ENCODE results near the gene CFAP57.

CFAP57 gene

DNA sequence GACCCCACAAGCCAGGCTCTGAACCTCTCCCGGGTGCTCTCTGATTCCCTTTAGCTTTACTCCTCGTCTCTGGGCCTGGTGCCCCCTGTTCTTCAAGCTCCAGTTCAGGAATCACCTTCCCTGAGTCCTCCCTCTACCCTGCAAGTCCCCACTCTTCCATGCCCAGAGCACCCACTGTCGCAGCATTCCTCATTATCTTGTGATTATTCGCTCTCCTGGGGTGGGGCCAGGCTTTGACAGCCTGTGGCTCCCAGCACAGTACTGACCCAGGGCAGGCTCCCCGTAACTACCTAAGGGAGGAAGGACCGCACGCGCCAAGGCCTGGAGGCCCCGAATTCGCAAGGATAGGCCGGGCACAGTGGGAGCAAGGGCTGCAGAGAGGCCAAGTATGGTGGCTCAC, 114.0 kb downstream of the CFAP57 start:
- DNase-seq = no peak
- in situ Hi-C loops (cut with MboI; ENCODE audit: low pct_unique_long_range_greater_than_20kb, low sequenced_read_pairs) = no loop called here

DNA sequence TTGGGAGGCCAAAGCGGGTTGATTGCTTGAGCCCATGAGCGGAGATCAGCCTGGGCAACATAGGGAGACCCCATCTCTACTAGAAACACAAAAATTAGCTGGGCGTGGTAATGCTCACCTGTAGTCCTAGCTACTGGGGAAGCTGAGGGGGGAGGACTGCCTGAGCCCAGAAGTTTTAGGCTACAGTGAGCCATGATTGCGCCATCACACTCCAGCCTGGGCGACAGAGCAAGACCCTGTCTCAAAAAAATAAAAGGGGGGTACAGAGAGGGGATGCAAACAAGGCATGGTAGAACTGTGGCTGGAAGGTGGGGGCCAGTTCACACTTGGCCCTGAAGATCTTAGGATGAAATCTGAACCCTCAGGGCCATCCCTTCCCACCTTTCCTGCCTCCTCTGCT, 114.4 kb downstream of the CFAP57 start:
- in situ Hi-C loops (cut with MboI; ENCODE audit: low pct_unique_long_range_greater_than_20kb, low sequenced_read_pairs) = no loop called here
- DNase-seq = no peak

DNA sequence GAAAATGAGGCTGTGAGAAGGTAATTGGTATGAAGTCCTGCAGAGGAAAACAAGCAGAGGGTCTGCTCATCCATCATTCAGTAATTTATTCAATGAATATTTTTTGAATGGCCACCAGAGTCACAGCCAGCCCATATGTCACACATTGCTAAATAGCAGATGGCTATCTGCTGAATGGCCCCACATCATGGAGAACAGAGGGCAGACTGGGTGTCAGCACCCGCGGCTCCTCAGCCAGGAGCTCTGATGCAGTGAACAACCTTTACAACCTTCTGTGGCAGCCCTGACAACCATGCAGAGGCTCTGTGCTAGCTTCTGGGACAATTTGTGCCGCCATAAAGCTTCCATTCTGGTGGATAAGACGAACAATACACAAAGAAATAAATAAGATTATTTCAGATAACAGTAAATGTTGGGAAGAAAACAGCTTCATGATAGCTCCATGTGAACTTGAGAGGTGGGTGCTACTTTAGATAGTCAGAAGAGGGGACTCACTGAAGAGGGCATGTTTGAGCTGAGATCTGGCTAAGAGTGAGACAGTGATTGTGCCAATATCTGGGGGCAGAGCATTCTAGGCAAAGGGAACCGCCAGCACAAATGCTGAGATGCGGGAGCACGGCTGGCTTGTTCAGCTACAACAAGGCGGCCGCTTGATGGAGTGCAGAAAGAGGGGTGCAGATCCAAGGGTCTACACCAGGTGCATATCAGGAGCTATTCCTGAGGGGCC, 116.1 kb downstream of the CFAP57 start:
- DNase-seq = no peak
- in situ Hi-C loops (cut with MboI; ENCODE audit: low pct_unique_long_range_greater_than_20kb, low sequenced_read_pairs) = no loop called here

DNA sequence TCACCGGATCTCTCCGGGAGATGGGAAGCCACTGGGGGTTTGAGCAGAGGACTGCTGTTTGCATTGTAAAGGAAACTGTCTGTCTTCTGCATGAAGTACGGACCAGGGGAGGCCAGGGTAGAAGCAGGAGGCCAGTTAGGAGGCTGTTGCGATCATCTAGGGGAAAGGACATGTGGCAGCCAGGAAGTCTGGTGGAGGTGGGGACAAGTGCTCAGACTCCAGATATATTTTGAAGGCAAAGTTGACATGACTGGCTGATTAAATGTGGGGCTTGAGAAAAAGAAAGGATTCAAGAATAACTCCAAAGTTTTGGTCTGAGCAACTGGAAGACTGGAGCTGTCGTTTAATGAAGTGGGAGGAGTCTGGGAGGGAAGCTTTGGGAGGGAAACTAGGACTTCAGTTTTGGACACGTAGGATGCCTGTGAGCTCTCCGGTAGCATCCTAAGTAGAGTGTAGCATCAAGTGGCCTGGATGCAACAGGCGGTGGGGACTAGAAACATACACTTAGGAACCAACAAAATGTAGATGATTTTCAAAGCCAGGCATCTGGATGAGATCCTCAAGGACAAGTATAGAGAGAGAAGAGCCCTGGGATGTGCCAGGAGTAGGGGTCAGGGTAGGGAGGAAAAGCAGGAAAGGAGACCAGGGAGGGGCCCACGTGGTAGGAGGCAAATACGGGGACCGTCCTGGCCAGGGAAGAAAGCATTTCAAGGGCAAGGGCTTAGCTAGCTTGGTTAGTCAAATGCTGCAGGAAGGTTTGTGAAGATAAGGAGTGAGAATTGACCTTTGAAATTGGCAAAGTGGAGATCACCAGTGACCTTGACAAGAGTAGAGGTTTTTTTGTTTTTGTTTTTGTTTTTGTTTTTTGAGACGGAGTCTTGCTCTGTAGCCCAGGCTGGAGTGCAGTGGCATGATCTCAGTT, 116.9 kb downstream of the CFAP57 start:
- in situ Hi-C loops (cut with MboI; ENCODE audit: low pct_unique_long_range_greater_than_20kb, low sequenced_read_pairs) = no loop called here
- no peak for DNase-seq

DNA sequence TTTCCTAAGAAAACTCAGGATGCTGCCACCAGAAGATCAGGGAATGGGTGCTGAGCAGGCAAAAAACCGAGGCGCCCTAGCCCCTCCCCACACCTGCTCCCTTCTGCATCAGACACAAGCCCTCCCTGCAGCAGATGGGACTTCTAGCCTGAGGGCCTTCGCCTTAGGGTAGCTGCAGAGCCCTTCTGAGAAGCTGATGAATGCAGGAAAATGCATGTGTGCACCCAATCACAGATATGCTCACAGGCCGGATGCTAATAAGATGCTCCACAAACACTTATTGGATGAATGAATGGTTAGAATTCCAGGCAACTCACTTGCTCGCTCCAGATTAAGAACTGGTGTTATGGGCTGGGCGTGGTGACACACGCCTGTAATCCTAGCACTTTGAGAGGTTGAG, 120.1 kb downstream of the CFAP57 start:
- no peak for DNase-seq
- in situ Hi-C loops (cut with MboI; ENCODE audit: low pct_unique_long_range_greater_than_20kb, low sequenced_read_pairs) = no loop called here

DNA sequence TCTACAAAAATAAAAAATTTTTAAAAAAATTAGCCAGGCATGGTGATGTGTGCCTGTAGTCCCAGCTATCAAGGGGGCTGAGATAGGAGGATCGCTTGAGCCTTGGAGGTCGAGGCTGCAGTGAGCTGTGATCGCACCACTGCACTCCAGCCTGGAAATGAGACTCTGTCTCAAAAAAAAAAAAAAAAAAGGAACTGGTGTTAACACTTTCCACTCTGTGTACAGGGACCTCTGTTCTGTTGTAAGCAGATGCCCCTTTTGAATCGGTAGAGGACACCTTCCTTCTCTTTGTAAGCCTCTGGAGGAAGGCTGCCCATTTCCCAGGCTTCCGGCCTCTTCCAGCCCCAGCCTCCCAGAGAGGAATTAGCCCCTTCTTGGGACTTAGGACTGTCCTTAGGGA, 120.5 kb downstream of the CFAP57 start:
- in situ Hi-C loops (cut with MboI; ENCODE audit: low pct_unique_long_range_greater_than_20kb, low sequenced_read_pairs) = no loop called here
- peak; percentile 24 for DNase-seq

DNA sequence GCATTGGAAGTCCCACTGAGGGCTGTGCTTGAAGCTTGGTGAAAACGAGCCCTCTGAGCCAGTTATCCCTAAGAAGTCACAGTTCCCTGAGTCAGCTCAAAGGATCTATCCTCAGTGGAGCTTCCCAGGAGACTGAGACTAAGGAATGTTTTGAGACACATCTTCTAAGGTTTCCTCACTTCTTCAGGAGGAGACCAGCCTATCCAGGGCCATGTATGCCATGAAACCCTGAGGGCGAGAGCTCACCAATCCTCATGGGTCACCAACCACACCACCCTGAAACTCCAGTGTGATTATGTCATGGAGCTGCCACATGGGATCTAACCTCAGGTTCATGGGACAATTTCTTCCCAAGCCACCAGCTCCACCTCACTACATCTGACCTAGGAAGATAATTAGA, 121.0 kb downstream of the CFAP57 start:
- no peak for DNase-seq
- in situ Hi-C loops (cut with MboI; ENCODE audit: low pct_unique_long_range_greater_than_20kb, low sequenced_read_pairs) = no loop called here

DNA sequence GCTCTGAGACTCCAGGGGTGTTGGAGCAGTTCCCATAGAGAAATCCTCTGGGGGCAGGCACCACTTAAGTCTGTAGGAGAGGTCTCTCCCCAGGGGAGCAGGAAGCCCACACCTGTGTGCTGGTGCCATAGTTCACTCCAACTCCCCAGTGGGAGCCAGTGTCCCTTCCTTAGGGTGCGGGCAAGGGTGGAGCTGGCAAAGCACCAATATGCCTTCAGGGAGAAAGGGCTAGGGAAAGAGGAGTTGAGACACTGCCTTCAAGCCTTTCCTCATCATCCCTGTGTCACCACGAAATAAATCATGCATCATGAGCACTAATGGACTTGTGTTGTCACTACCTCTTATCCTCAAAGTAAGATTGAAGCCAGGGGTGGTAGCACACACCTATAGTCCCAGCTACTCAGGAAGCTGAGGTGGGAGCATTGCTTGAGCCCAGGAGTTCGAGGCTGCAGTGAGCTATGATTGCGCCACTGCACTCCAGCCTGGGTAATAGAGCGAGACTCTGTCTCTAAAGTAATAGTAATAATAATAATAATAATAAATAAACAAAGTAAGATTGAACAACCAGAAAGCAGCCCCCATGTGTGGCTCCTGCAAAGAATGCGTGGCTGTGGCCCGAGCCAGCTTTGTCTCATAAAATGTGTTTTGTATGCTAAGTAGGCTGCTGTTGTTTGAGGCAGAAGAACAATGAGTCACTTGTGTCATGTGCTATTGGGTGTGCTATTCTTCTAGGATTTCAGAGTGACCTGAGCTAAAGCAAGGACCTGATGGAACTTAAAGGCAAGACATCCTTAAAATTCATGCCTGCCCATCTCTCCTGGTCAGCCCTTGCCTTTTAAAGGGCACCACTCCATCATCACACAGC, 122.0 kb downstream of the CFAP57 start:
- DNase-seq = no peak
- in situ Hi-C loops (cut with MboI; ENCODE audit: low pct_unique_long_range_greater_than_20kb, low sequenced_read_pairs) = no loop called here

DNA sequence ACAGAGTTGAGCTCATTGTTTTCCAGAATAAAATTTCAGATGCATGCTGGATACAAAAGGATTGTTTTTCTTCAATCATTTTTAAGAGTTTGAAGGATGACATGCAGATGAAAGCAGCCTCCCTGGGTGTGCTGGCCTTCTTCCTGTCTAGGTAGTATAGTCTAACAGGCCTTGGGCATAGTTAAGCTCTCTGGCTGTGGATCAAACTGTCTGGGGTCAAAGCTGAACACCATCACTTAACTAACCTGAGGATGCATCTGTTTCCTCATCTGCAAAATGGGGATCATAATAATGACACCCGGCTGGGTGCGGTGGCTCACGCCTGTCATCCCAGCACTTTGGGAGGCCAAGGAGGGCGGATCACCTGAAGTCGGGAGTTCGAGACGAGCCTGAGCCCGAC, 122.6 kb downstream of the CFAP57 start:
- no peak for DNase-seq
- in situ Hi-C loops (cut with MboI; ENCODE audit: low pct_unique_long_range_greater_than_20kb, low sequenced_read_pairs) = no loop called here

DNA sequence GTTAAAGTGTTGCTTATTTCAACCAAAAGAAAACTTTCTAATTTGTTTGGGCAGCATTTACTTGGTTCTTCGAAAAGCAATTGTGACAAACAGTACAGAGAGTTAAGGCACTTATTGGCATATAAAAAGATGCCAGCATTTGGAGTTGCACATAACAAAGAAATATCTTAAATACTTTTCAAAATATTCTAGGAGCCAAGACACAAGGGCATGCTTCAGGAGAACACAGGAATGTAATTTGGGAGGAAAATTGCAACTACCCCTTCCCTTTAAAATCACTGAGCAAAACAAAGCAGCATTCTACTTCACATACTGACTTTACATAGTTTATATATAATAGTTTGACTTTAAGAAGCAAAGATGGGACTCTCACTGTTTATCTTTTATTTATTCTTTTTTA, 124.1 kb downstream of the CFAP57 start:
- in situ Hi-C loops (cut with MboI; ENCODE audit: low pct_unique_long_range_greater_than_20kb, low sequenced_read_pairs) = no loop called here
- no peak for DNase-seq

DNA sequence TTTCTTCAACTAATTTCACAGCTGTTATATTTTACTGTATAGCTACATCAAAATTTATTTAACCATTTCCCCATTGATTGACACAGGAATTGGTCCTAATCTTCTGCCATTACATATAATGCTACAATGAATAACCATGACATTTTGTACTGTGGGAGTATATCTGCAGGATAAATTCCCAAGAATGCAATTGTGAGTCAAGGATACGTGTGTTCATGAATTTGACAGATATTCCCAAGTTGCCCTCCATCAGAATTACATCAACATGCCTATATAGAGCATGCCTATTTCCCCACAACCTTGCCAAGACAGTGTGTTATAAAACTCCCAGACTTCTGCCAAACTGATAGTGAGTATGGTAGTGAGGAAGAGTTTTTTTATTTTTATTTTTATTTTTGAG, 125.9 kb downstream of the CFAP57 start:
- in situ Hi-C loops (cut with MboI; ENCODE audit: low pct_unique_long_range_greater_than_20kb, low sequenced_read_pairs) = no loop called here
- DNase-seq = no peak

DNA sequence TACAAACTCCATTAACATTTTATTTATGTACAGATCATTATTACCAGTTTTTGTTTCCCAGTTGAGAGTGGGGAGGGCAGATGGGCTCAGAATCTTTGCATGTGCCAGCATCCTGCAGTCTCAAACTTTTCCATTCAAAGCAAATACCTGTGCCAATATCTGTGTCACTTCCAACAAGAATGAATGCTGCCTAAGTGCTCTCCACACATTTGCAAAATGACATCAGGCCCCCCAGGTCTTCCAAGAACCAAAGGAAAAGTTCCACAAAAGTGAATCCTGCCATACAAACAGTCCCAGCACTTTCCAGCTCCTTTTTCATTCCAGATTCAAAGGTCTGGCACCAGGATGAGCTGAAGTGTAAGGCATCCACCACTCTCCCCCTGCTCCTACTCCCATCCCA, 127.0 kb downstream of the CFAP57 start:
- in situ Hi-C loops (cut with MboI; ENCODE audit: low pct_unique_long_range_greater_than_20kb, low sequenced_read_pairs) = no loop called here
- no peak for DNase-seq

DNA sequence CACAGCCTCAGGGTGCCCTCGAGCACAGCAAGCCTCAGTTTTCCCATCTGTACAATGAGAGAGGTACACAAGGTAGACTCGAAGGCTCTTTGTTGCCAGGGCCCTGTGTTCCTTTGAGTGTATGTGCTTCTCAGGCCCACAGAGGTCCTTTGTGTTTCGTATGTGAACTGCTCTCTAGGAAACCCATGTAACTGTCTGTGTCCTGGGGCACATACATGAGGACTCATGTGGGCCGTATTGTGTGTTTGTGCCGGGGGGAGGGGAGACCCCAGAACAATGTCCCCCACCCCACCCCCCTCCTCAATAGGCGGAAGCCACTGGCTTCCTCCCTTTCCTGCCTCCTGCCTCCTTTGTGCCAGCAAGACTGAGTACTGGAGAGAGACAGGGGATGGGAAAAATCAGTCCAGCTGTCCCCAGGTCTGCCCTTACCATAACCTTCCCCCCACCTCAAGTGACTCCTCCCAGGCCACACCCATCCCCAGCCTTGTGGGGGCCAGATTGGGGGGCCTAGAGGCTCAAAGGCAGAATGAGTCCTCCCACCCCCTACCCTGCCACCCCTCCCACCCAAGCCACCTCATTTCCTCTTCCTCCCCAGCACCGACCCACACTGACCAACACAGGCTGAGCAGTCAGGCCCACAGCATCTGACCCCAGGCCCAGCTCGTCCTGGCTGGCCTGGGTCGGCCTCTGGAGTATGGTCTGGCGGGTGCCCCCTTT, 128.4 kb downstream of the CFAP57 start, which contains the start of gene TIE1:
Gene TIE1, plus strand, starts transcription at position 605 of the 717 bp plus-strand sequence. Its CDS starts 90 bp downstream, at position 695.
- in situ Hi-C loops (cut with MboI; ENCODE audit: low pct_unique_long_range_greater_than_20kb, low sequenced_read_pairs) = no loop called here
- DNase-seq = peak; percentile 42

DNA sequence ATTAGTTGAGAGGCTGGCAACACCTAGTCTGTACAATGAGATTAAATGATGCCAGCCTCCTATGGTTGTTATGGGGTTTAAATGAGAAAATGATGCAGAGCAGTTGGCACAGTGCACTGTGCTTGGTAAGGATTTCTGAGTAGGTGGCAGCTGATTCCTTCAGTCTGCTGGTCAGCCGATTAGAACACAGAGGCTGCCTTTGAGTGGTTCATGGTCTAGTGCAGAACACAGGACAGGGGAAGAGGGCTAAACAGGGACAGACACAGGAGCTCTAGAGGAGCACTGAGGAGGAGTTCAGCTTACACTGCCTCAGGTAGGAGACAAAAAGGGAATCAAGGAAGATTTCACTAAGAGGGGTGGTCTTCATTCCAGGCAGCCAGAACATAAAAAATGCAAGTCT, 130.1 kb downstream of the CFAP57 start:
- in situ Hi-C loops (cut with MboI; ENCODE audit: low pct_unique_long_range_greater_than_20kb, low sequenced_read_pairs) = no loop called here

DNA sequence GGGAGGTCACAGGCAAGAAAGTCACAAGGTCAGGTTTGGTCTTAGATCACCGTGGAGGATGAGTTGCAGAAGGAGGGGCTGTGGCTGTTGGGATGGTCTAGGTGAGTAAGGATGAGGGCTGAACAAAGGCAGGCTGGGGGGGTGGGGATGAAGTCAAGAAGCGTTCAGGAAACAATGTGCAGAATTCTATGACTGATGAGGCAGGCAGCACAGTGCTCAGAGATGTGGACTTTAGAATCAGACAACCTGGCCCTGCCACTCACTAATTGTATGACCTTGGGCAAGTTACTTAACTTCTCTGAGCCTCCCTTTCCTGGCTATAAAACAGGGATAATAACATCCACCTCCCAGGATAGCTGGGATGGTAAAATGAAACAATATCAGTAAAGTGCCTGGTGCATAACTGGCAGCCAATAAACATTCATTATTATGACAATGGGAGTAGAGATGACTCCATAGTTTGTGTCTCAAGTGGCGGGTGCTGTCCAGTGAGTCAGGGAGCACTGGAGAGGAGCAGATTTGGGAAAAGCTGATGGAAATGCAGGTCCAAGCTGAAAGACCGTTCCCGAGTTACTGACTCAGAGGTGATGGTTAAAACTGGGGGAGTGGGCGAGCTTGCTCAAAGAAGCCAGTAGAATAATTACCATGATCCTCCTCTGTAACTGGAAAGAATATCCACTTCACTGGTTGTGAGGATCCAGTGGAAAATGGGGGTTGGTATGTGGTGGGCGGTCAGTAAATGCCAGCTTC, 130.8 kb downstream of the CFAP57 start:
- DNase-seq = no peak
- in situ Hi-C loops (cut with MboI; ENCODE audit: low pct_unique_long_range_greater_than_20kb, low sequenced_read_pairs) = no loop called here

More for the DNA sequence above, 130.1 kb downstream of the CFAP57 start:
- no peak for DNase-seq

DNA sequence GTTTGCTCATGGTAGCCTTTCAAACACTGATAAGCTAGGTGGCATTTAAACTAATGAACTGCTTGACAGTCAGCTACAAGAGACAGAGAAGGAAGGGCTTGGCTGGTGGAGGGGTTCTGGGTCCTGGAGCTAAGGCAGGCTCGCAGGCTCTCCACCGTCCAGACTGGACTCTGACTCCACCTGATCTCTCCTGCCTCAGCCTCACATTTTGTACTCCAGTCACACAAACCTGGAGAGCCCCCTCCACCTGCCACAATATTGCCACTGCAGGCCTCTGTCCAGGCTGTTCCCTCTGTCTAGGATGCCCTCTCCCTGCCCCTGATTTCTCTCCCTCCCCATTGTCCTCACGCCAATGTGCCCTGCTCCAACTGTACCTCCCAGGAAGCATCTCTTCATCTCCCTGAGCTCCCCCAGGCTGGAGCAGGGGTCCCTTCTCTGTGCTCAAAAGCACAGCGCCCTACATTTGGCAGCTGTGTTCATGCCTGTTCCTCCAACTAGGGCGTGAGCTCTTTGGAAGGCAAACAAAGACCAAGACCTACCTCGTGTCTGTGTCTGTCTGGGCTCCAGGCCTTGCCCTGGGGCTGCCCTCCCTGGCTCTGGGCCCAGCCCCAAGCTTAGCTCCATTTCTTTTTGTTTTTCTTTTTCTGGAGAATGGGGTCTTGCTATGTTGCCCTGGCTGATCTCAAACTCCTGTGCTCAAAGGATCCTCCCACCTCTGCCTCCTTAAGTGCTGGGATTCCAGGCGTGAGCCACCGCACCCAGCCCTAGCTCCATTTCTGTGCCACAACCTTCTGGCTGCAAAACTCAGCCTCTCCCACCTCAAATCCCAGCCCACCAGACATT, 131.6 kb downstream of the CFAP57 start:
- in situ Hi-C loops (cut with MboI; ENCODE audit: low pct_unique_long_range_greater_than_20kb, low sequenced_read_pairs) = no loop called here
- DNase-seq = no peak

Data from KBM-7 (cell line).